GM12801 (cell line): Measurements from ENCODE around the gene DDTL.

Experiments used
- CTCF ChIP-seq: IDR thresholded peaks from one replicate; pipeline ENCODE4 v1.5.1; 2011; ENCODE audit warnings: control low read depth; ENCODE audit not compliant: insufficient read length; ENCODE audit errors: extremely low read depth

The DDTL gene

GRCh38 chr22:24021304-24021703, 54.6 kb downstream of the DDTL start:
- no peak for TF ChIP-seq CTCF
